Measurements from ENCODE around the gene GPR156. TPM values are rescaled to one million over a fixed set of nuclear protein-coding genes. Genes with fewer than 3 reads are reported as not detected.

GPR156 gene
- polyA plus RNA-seq, 1 donor (not counting 4 experiments of a cell fraction or from before 2014, with no cell fraction given) = 0.17 TPM

DNA sequence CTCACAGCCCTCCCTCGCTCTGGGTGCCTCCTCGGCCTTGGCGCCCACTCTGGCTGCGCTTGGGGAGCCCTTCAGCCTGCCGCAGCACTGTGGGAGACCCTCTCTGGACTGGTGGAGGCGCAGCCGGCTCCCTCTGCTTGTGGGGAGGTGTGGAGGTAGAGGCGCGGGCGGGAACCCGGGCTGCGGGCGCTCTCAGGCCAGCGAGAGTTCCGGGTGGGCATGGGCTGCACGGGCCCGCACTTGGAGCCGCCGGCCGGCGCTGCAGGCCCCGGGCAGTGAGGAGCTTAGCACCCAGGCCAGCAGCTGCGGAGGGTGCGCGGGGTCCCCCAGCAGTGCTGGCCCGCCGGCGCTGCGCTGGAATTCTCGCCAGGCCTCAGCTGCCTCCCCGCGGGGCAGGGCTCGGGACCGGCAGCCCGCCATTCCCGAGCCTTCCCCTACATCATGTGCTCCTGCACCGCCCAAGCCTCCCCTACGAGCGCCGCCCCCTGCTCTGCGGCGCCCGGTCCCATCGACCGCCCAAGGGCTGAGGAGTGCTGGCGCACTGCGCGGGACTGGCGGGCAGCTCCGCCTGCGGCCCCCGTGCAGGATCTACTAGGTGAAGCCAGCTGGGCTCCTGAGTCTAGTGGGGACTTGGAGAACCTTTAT lies 144.8 kb downstream of the GPR156 start:
- dilution Hi-C loops (cut with MboI; ENCODE audit: extremely low pct_ligation_motif_present, low sequenced_read_pairs) = no loop called here
- H3K36me3 ChIP-seq (ENCODE audit: control insufficient read depth in 2 of 2, extremely low read depth in 1 of 2, insufficient read depth in 2 of 2, low read length in 2 of 2) = no peaks in the 10 kb centered on the region
- H3K4me3 ChIP-seq (ENCODE audit: control insufficient read depth in 2 of 3, extremely low read depth in 1 of 3, insufficient read depth in 2 of 3, low read depth in 1 of 3, low read length in 3 of 3) = no peak overlapping the region
- no peaks in the 10 kb centered on the region for H3K27me3 ChIP-seq (ENCODE audit: control insufficient read depth, extremely low read depth, insufficient read depth, low read length)
- no peak overlapping the region for H3K4me2 ChIP-seq (ENCODE audit: control insufficient read depth, extremely low read depth, insufficient read depth, low read depth, low read length)
- H4K20me1 ChIP-seq (ENCODE audit: control insufficient read depth, extremely low read depth, insufficient read depth, low read length) = no peaks in the 10 kb centered on the region
- H3K9me1 ChIP-seq (ENCODE audit: control insufficient read depth, extremely low read depth, insufficient read depth, low read length) = no peaks in the 10 kb centered on the region
- H2AFZ ChIP-seq (ENCODE audit: control insufficient read depth, low read length) = no peak overlapping the region
- DNase-seq (ENCODE audit: low read depth, low spot score) = no peak
- no peaks in the 10 kb centered on the region for H3K79me2 ChIP-seq (ENCODE audit: control insufficient read depth, insufficient read depth, low read length)
- no peak overlapping the region for H3K9ac ChIP-seq (ENCODE audit: control insufficient read depth, extremely low read depth, insufficient read depth, low read length)
- no peaks in the 10 kb centered on the region for H3K9me3 ChIP-seq (ENCODE audit: control insufficient read depth, low read depth, low read length)
- H3K27ac ChIP-seq (ENCODE audit: control insufficient read depth, insufficient read depth, low read length) = no peak overlapping the region
- H3K4me1 ChIP-seq (ENCODE audit: control insufficient read depth, extremely low read depth, insufficient read depth, low read length) = peaks cover 16% of the 10 kb centered on the region
- FAIRE-seq = no peak
- TF ChIP-seq CTCF (optimal IDR thresholded peaks at IDR 0.05 in 1 of 3, IDR thresholded peaks at IDR 0.05 in 1 of 3, conservative IDR thresholded peaks at IDR 0.05 in 1 of 3; ENCODE audit: extremely low read depth in 1 of 3, insufficient read depth in 2 of 3, low read length in 3 of 3) = no peak

DNA sequence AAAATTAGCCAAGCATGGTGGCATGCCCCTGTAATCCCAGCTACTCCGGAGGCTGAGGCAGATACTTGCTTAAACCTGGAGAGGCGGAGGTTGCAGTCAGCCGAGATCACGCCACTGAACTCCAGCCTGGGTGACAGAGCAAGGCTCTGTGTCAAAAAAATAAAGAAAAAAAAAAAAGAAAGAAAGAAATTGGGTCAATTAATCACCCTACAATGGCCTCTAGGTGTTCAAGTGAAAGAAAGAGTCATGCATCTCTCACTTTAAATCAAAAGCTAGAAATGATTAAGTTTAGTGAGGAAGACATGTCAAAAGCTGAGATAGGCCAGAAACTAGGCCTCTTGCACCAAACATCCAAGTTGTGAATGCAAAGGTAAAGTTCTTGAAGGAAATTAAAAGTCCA lies 145.9 kb downstream of the GPR156 start:
- no peaks in the 10 kb centered on the region for H4K20me1 ChIP-seq (ENCODE audit: control insufficient read depth, extremely low read depth, insufficient read depth, low read length)
- H3K9me1 ChIP-seq (ENCODE audit: control insufficient read depth, extremely low read depth, insufficient read depth, low read length) = no peaks in the 10 kb centered on the region
- H3K36me3 ChIP-seq (ENCODE audit: control insufficient read depth in 2 of 2, extremely low read depth in 1 of 2, insufficient read depth in 2 of 2, low read length in 2 of 2) = no peaks in the 10 kb centered on the region
- no peaks in the 10 kb centered on the region for H3K79me2 ChIP-seq (ENCODE audit: control insufficient read depth, insufficient read depth, low read length)
- H3K9me3 ChIP-seq (ENCODE audit: control insufficient read depth, low read depth, low read length) = no peaks in the 10 kb centered on the region
- H2AFZ ChIP-seq (ENCODE audit: control insufficient read depth, low read length) = no peak overlapping the region
- H3K4me1 ChIP-seq (ENCODE audit: control insufficient read depth, extremely low read depth, insufficient read depth, low read length) = peaks cover 6% of the 10 kb centered on the region
- no peaks in the 10 kb centered on the region for H3K27me3 ChIP-seq (ENCODE audit: control insufficient read depth, extremely low read depth, insufficient read depth, low read length)
- H3K27ac ChIP-seq (ENCODE audit: control insufficient read depth, insufficient read depth, low read length) = no peak overlapping the region
- H3K4me3 ChIP-seq (ENCODE audit: control insufficient read depth in 2 of 3, extremely low read depth in 1 of 3, insufficient read depth in 2 of 3, low read depth in 1 of 3, low read length in 3 of 3) = no peak overlapping the region
- FAIRE-seq = no peak
- H3K4me2 ChIP-seq (ENCODE audit: control insufficient read depth, extremely low read depth, insufficient read depth, low read depth, low read length) = no peak overlapping the region
- DNase-seq (ENCODE audit: low read depth, low spot score) = no peak
- TF ChIP-seq EZH2 (IDR thresholded peaks at IDR 0.05; ENCODE audit: low read length) (no peak), CTCF (optimal IDR thresholded peaks at IDR 0.05 in 1 of 3, IDR thresholded peaks at IDR 0.05 in 1 of 3, conservative IDR thresholded peaks at IDR 0.05 in 1 of 3; ENCODE audit: extremely low read depth in 1 of 3, insufficient read depth in 2 of 3, low read length in 3 of 3) (no peak)
- H3K9ac ChIP-seq (ENCODE audit: control insufficient read depth, extremely low read depth, insufficient read depth, low read length) = no peak overlapping the region
- dilution Hi-C loops (cut with MboI; ENCODE audit: extremely low pct_ligation_motif_present, low sequenced_read_pairs) = no loop called here

Measured in keratinocyte (primary cell).